ENCODE measurements around the gene GFAP.

GFAP gene

GRCh38 chr17:44922746-44923470, 7.6 kb upstream of the GFAP start (continued):
- no peak for TF ChIP-seq PRDM2 (tag by site-specific recombination; IDR thresholded peaks at IDR 0.05; ENCODE audit: borderline replicate concordance)

- Histone ChIP-seq H3K36me3 (ENCODE audit: control insufficient read depth in 2 of 2, insufficient read depth in 1 of 2, low read length in 2 of 2) (peaks cover 13 to 19% of the 10 kb centered on the region in 2 experiments), H3K9me3 (ENCODE audit: control insufficient read depth, insufficient read depth, low read depth, low read length) (no peaks in the 10 kb centered on the region), H3K27ac (ENCODE audit: extremely low read depth, low read depth, low read length) (no peak overlapping the region), H3K4me1 (ENCODE audit: control insufficient read depth, insufficient read depth, low read length) (no peaks in the 10 kb centered on the region; the same call in 1 of the 2 replicates), H3K4me3 (ENCODE audit: low read depth, low read length) (no peak overlapping the region)
- TF ChIP-seq INSM2 (tag by site-specific recombination; IDR thresholded peaks at IDR 0.05) = no peak
- TF ChIP-seq ZBTB26 (tag by site-specific recombination; optimal IDR thresholded peaks at IDR 0.05) = no peak
- ChIA-PET CTCF (interaction anchor here (0.6 to 7.9 kb wide), 9 partner anchors 9 to 177 kb away, joined by 3 to 296 read pairs (median 39); partner anchors contain the start of gene EFTUD2), POLR2A (interaction anchor here (0.7 to 0.9 kb wide), 2 partner anchors 11 to 206 kb away, joined by 3 read pairs; no protein-coding TSS in a partner anchor)
These were observed 6.8 kb upstream of the GFAP start for GRCh38 chr17:44922136-44922535.

- H3K9me3 ChIP-seq (ENCODE audit: control insufficient read depth, insufficient read depth, low read depth, low read length) = no peaks in the 10 kb centered on the region
- CTCF ChIA-PET = interaction anchor here (0.6 to 7.9 kb wide), 30 partner anchors 10 to 232 kb away, joined by 3 to 296 read pairs (median 6); partner anchors contain the start of genes ACBD4, C1QL1, EFTUD2 and PLCD3
- POLR2A ChIA-PET = interaction anchor here (0.5 to 1.3 kb wide), 3 partner anchors 83 to 205 kb away, joined by 3 to 7 read pairs (median 3); no protein-coding TSS in a partner anchor
These were observed 6.0 kb upstream of the GFAP start for GRCh38 chr17:44921122-44921882.

More at GRCh38 chr17:44921122-44921882, 6.0 kb upstream of the GFAP start:
- H3K27ac ChIP-seq (ENCODE audit: extremely low read depth, low read depth, low read length) = no peak overlapping the region
- peaks cover 9 to 10% of the 10 kb centered on the region in 2 experiments for H3K36me3 ChIP-seq (ENCODE audit: control insufficient read depth in 2 of 2, insufficient read depth in 1 of 2, low read length in 2 of 2)
- TF ChIP-seq ZNF558 (tag by site-specific recombination; IDR thresholded peaks at IDR 0.05) = no peak
- no peak for TF ChIP-seq ZNF146 (tag by site-specific recombination; IDR thresholded peaks at IDR 0.05)
- TF ChIP-seq ZNF292 (tag by site-specific recombination; IDR thresholded peaks at IDR 0.05; ENCODE audit: borderline replicate concordance, low read depth) = no peak
- TF ChIP-seq YY1 (tag by site-specific recombination; IDR thresholded peaks at IDR 0.05) = no peak
- no peak for TF ChIP-seq KLF8 (tag by site-specific recombination; IDR thresholded peaks at IDR 0.05)
- no peak for TF ChIP-seq ZFP69B (tag by site-specific recombination; IDR thresholded peaks at IDR 0.05)
- TF ChIP-seq ZIC2 (tag by site-specific recombination; IDR thresholded peaks at IDR 0.05) = peak; percentile 96
- TF ChIP-seq ZNF211 (tag by site-specific recombination; IDR thresholded peaks at IDR 0.05; ENCODE audit: low read depth) = no peak
- no peak for TF ChIP-seq ZNF416 (tag by site-specific recombination; IDR thresholded peaks at IDR 0.05)
- TF ChIP-seq INSM2 (tag by site-specific recombination; IDR thresholded peaks at IDR 0.05) = no peak
- TF ChIP-seq SCRT2 (tag by site-specific recombination; IDR thresholded peaks at IDR 0.05) = no peak
- TF ChIP-seq EGR2 (tag by site-specific recombination; IDR thresholded peaks at IDR 0.05; ENCODE audit: low read depth) = 0 out of 2 replicates have a peak, but pooled peaks have one; percentile 14
- TF ChIP-seq ZNF600 (tag by site-specific recombination; IDR thresholded peaks at IDR 0.05) = peak; percentile 26; the same call in 1 of the 2 replicates
- no peaks in the 10 kb centered on the region; the same call in 1 of the 2 replicates for H3K4me1 ChIP-seq (ENCODE audit: control insufficient read depth, insufficient read depth, low read length)
- no peak overlapping the region for H3K4me3 ChIP-seq (ENCODE audit: low read depth, low read length)

Data from HEK293 (cell line).